HEK293 (cell line): ENCODE results near the gene HOXB1.

Experiments used
- FEZF1 ChIP-seq: fragments of 450-650 bp; formaldehyde crosslinking; IDR thresholded peaks from 2 replicates; pipeline ENCODE4 v1.5.1; 2016; ENCODE audit warnings: missing biosample characterization, missing genetic modification characterization
- IKZF3 ChIP-seq: fragments of 450-650 bp; IDR thresholded peaks from 2 replicates; pipeline ENCODE4 v1.5.0; 2018; ENCODE audit warnings: missing biosample characterization, mild to moderate bottlenecking, missing genetic modification characterization, moderate library complexity
- YY1 ChIP-seq: fragments of 450-650 bp; formaldehyde crosslinking; IDR thresholded peaks from 2 replicates; pipeline ENCODE4 v1.5.1; 2018; ENCODE audit warnings: missing biosample characterization, missing genetic modification characterization
- ZBTB10 ChIP-seq: fragments of 450-650 bp; formaldehyde crosslinking; IDR thresholded peaks from 2 replicates; pipeline ENCODE4 v1.5.1; 2016; ENCODE audit warnings: missing biosample characterization, missing genetic modification characterization
- ZBTB20 ChIP-seq: fragments of 450-650 bp; formaldehyde crosslinking; IDR thresholded peaks from 2 replicates; pipeline ENCODE4 v1.5.1; 2016; ENCODE audit warnings: missing biosample characterization, missing genetic modification characterization
- ZBTB21 ChIP-seq: fragments of 450-650 bp; formaldehyde crosslinking; IDR thresholded peaks from 2 replicates; pipeline ENCODE4 v1.5.1; 2017; ENCODE audit warnings: missing biosample characterization, missing genetic modification characterization
- ZNF16 ChIP-seq: fragments of 450-650 bp; formaldehyde crosslinking; IDR thresholded peaks from 2 replicates; pipeline ENCODE4 v1.5.1; 2016; ENCODE audit warnings: low read depth, missing biosample characterization, missing genetic modification characterization
- ZNF169 ChIP-seq: fragments of 450-650 bp; formaldehyde crosslinking; IDR thresholded peaks from 2 replicates; pipeline ENCODE4 v1.5.1; 2016; ENCODE audit warnings: missing biosample characterization, missing genetic modification characterization
- ZNF175 ChIP-seq: fragments of 450-650 bp; formaldehyde crosslinking; IDR thresholded peaks from 2 replicates; pipeline ENCODE4 v1.5.1; 2016; ENCODE audit warnings: missing biosample characterization, missing genetic modification characterization
- ZNF223 ChIP-seq: fragments of 450-650 bp; formaldehyde crosslinking; IDR thresholded peaks from 2 replicates; pipeline ENCODE4 v1.5.1; 2016; ENCODE audit warnings: missing biosample characterization, missing genetic modification characterization
- ZNF311 ChIP-seq: fragments of 450-650 bp; formaldehyde crosslinking; IDR thresholded peaks from 2 replicates; pipeline ENCODE4 v1.5.1; 2017; ENCODE audit warnings: missing biosample characterization, missing genetic modification characterization, borderline replicate concordance
- ZNF423 ChIP-seq: fragments of 450-650 bp; formaldehyde crosslinking; IDR thresholded peaks from 2 replicates; pipeline ENCODE4 v1.5.1; 2016; ENCODE audit warnings: missing biosample characterization, missing genetic modification characterization
- ZNF433 ChIP-seq: fragments of 450-650 bp; formaldehyde crosslinking; IDR thresholded peaks from 2 replicates; pipeline ENCODE4 v1.5.1; 2016; ENCODE audit warnings: missing biosample characterization, missing genetic modification characterization, low read depth
- ZNF48 ChIP-seq: fragments of 450-650 bp; formaldehyde crosslinking; IDR thresholded peaks from 2 replicates; pipeline ENCODE4 v1.5.1; 2016; ENCODE audit warnings: missing biosample characterization, missing genetic modification characterization
- ZNF571 ChIP-seq: fragments of 450-650 bp; formaldehyde crosslinking; IDR thresholded peaks from 2 replicates; pipeline ENCODE4 v1.5.0; 2017; ENCODE audit warnings: missing biosample characterization, missing genetic modification characterization
- ZNF664 ChIP-seq: fragments of 450-650 bp; formaldehyde crosslinking; IDR thresholded peaks from 2 replicates; pipeline ENCODE4 v1.5.1; 2016; ENCODE audit warnings: missing biosample characterization, missing genetic modification characterization
- ZNF692 ChIP-seq: fragments of 450-650 bp; formaldehyde crosslinking; IDR thresholded peaks from 2 replicates; pipeline ENCODE4 v1.5.1; 2016; ENCODE audit warnings: missing biosample characterization, missing genetic modification characterization
- ZNF747 ChIP-seq: fragments of 450-650 bp; formaldehyde crosslinking; IDR thresholded peaks from 2 replicates; pipeline ENCODE4 v1.5.1; 2016; ENCODE audit warnings: missing biosample characterization, missing genetic modification characterization
- ZNF776 ChIP-seq: fragments of 450-650 bp; formaldehyde crosslinking; IDR thresholded peaks from 2 replicates; pipeline ENCODE4 v1.5.0; 2017; ENCODE audit warnings: missing biosample characterization, missing genetic modification characterization, borderline replicate concordance
- ZNF792 ChIP-seq: fragments of 450-650 bp; formaldehyde crosslinking; IDR thresholded peaks from 2 replicates; pipeline ENCODE4 v1.5.1; 2016; ENCODE audit warnings: missing biosample characterization, missing genetic modification characterization
- ZSCAN16 ChIP-seq: fragments of 450-650 bp; formaldehyde crosslinking; IDR thresholded peaks from 2 replicates; pipeline ENCODE4 v1.5.1; 2016; ENCODE audit warnings: missing biosample characterization, missing genetic modification characterization
- TF ChIP-seq, protein P1 (sequence below): fragments of 450-650 bp; formaldehyde crosslinking; IDR thresholded peaks from 2 replicates; pipeline ENCODE4 v1.5.1; 2016; ENCODE audit warnings: missing biosample characterization, missing genetic modification characterization
- TF ChIP-seq, protein P2 (sequence below): fragments of 450-650 bp; formaldehyde crosslinking; IDR thresholded peaks from 2 replicates; pipeline ENCODE4 v1.5.1; 2016; ENCODE audit warnings: missing biosample characterization, missing genetic modification characterization
- TF ChIP-seq, protein P3 (sequence below): fragments of 450-650 bp; formaldehyde crosslinking; IDR thresholded peaks from 2 replicates; pipeline ENCODE4 v1.5.1; 2016; ENCODE audit warnings: missing biosample characterization, missing genetic modification characterization
- TF ChIP-seq, protein P4 (sequence below): fragments of 450-650 bp; formaldehyde crosslinking; IDR thresholded peaks from 2 replicates; pipeline ENCODE4 v1.5.1; 2016; ENCODE audit warnings: missing biosample characterization, missing genetic modification characterization

The HOXB1 gene

DNA sequence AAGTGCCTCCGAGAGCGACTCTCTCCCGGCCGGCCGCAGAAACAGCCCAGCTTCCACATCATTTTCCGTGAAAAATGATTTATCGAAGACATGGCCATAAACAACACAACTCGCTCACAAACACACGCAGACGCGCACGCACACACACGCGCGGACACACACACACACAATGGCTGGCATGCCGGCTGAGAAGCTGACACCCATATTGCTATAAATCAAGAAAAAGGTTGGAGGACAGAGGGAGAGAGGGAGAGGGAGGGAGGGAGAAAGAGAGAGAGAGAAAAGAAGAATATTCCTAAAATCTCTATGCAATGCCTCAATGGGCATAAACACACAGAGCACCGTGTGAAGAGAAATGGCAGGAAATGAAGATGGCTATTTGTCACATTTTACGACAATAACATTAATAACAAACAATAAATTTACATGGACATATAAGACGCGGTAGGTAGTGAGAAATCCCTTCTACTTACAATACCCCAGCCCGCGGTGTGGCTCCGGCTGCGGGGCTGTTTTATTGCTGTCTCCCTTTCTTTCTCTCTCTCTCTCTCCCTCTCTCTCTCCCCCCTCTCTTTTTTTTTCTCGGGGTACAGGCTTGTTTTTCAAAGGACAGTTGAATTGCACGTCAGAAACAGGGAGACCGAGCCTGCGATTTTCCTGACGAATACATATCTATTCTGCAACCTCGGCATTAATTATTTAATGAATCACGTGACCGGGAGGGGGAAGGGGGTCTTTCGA lies 37.9 kb upstream of the HOXB1 start (continued):
- TF ChIP-seq ZNF664 (tag by site-specific recombination) (no peak), ZNF175 (tag by site-specific recombination) (no peak), ZNF692 (tag by site-specific recombination) (no peak), ZNF433 (no peak), ZNF48 (tag by site-specific recombination) (no peak), ZBTB21 (tag by site-specific recombination) (no peak), ZBTB20 (0 out of 2 replicates have a peak, but pooled peaks have one; percentile 27), ZNF311 (tag by site-specific recombination) (no peak), ZBTB10 (tag by site-specific recombination) (no peak), ZNF223 (no peak), ZNF423 (tag by site-specific recombination) (0 out of 2 replicates have a peak, but pooled peaks have one; percentile 32), ZSCAN16 (tag by site-specific recombination) (no peak), ZNF747 (no peak), ZNF792 (tag by site-specific recombination) (no peak), IKZF3 (tag by site-specific recombination) (peak; percentile 50; the same call in 1 of the 2 replicates), ZNF16 (tag by site-specific recombination) (no peak), ZNF776 (tag by site-specific recombination) (no peak), YY1 (peak; percentile 81; the same call in 1 of the 2 replicates), FEZF1 (tag by site-specific recombination) (peak; percentile 58), ZNF169 (tag by site-specific recombination) (no peak), ZNF571 (no peak)
- TF ChIP-seq, protein P1, sequence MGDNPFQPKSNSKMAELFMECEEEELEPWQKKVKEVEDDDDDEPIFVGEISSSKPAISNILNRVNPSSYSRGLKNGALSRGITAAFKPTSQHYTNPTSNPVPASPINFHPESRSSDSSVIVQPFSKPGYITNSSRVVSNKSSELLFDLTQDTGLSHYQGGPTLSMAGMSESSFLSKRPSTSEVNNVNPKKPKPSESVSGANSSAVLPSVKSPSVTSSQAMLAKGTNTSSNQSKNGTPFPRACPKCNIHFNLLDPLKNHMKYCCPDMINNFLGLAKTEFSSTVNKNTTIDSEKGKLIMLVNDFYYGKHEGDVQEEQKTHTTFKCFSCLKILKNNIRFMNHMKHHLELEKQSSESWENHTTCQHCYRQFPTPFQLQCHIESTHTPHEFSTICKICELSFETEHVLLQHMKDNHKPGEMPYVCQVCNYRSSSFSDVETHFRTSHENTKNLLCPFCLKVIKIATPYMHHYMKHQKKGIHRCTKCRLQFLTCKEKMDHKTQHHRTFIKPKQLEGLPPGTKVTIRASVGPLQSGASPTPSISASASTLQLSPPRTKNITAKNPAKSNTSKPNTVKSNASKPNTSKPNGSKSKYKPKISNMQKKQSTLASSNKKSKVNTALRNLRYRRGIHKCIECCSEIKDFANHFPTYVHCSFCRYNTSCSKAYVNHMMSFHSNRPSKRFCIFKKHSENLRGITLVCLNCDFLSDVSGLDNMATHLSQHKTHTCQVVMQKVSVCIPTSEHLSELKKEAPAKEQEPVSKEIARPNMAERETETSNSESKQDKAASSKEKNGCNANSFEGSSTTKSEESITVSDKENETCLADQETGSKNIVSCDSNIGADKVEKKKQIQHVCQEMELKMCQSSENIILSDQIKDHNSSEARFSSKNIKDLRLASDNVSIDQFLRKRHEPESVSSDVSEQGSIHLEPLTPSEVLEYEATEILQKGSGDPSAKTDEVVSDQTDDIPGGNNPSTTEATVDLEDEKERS (tag by site-specific recombination): no peak
- TF ChIP-seq, protein P2, sequence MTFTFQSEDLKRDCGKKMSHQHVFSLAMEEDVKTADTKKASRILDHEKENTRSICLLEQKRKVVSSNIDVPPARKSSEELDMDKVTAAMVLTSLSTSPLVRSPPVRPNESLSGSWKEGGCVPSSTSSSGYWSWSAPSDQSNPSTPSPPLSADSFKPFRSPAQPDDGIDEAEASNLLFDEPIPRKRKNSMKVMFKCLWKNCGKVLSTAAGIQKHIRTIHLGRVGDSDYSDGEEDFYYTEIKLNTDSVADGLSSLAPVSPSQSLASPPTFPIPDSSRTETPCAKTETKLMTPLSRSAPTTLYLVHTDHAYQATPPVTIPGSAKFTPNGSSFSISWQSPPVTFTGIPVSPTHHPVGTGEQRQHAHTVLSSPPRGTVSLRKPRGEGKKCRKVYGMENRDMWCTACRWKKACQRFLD (tag by site-specific recombination): no peak
- TF ChIP-seq, protein P3, sequence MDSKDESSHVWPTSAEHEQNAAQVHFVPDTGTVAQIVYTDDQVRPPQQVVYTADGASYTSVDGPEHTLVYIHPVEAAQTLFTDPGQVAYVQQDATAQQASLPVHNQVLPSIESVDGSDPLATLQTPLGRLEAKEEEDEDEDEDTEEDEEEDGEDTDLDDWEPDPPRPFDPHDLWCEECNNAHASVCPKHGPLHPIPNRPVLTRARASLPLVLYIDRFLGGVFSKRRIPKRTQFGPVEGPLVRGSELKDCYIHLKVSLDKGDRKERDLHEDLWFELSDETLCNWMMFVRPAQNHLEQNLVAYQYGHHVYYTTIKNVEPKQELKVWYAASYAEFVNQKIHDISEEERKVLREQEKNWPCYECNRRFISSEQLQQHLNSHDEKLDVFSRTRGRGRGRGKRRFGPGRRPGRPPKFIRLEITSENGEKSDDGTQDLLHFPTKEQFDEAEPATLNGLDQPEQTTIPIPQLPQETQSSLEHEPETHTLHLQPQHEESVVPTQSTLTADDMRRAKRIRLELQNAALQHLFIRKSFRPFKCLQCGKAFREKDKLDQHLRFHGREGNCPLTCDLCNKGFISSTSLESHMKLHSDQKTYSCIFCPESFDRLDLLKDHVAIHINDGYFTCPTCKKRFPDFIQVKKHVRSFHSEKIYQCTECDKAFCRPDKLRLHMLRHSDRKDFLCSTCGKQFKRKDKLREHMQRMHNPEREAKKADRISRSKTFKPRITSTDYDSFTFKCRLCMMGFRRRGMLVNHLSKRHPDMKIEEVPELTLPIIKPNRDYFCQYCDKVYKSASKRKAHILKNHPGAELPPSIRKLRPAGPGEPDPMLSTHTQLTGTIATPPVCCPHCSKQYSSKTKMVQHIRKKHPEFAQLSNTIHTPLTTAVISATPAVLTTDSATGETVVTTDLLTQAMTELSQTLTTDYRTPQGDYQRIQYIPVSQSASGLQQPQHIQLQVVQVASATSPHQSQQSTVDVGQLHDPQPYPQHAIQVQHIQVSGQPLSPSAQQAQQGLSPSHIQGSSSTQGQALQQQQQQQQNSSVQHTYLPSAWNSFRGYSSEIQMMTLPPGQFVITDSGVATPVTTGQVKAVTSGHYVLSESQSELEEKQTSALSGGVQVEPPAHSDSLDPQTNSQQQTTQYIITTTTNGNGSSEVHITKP (tag by site-specific recombination): peak; percentile 49; the same call in 1 of the 2 replicates
- TF ChIP-seq, protein P4, sequence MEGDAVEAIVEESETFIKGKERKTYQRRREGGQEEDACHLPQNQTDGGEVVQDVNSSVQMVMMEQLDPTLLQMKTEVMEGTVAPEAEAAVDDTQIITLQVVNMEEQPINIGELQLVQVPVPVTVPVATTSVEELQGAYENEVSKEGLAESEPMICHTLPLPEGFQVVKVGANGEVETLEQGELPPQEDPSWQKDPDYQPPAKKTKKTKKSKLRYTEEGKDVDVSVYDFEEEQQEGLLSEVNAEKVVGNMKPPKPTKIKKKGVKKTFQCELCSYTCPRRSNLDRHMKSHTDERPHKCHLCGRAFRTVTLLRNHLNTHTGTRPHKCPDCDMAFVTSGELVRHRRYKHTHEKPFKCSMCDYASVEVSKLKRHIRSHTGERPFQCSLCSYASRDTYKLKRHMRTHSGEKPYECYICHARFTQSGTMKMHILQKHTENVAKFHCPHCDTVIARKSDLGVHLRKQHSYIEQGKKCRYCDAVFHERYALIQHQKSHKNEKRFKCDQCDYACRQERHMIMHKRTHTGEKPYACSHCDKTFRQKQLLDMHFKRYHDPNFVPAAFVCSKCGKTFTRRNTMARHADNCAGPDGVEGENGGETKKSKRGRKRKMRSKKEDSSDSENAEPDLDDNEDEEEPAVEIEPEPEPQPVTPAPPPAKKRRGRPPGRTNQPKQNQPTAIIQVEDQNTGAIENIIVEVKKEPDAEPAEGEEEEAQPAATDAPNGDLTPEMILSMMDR (tag by site-specific recombination): no peak
